Measurements from ENCODE around the gene TARDBP.
A peak's percentile ranks its signal among the peaks of the same experiment; 100 is the strongest.
"Not testable (repeated sequence)": the region's sequence is repeated elsewhere in the genome, so short reads cannot be mapped to it uniquely, and the experiment has no call there.

TARDBP gene

GRCh38 chr1:10996100-10996499 is 16.4 kb upstream of the TARDBP start:
- no peak for DNase-seq

GRCh38 chr1:11000526-11000925 is 11.9 kb upstream of the TARDBP start:
- no peak for DNase-seq

GRCh38 chr1:11013160-11013531 is 692 bp downstream of the TARDBP start:
- no peak for DNase-seq

- not testable (repeated sequence) for DNase-seq
Measured at GRCh38 chr1:11019358-11019757, 6.9 kb downstream of the TARDBP start.

- DNase-seq = no peak
Measured at GRCh38 chr1:11019971-11020370, 7.5 kb downstream of the TARDBP start.

- no peak for DNase-seq
Measured at GRCh38 chr1:11023201-11023600, 10.7 kb downstream of the TARDBP start.

- DNase-seq = no peak
Measured at GRCh38 chr1:11024154-11024873, 11.9 kb downstream of the TARDBP start.

- DNase-seq = no peak
Measured at GRCh38 chr1:11024874-11025203, 12.4 kb downstream of the TARDBP start.

- no peak for DNase-seq
Measured at GRCh38 chr1:11025618-11026017, 13.2 kb downstream of the TARDBP start.

- DNase-seq = no peak
Measured at GRCh38 chr1:11026052-11026451, 13.6 kb downstream of the TARDBP start.

- DNase-seq = no peak
Measured at GRCh38 chr1:11026903-11027302, 14.4 kb downstream of the TARDBP start.

- no peak for DNase-seq
Measured at GRCh38 chr1:11027316-11027715, 14.9 kb downstream of the TARDBP start.

- no peak for DNase-seq
Measured at GRCh38 chr1:11028018-11028417, 15.6 kb downstream of the TARDBP start.

GRCh38 chr1:11030865-11031264 is 18.4 kb downstream of the TARDBP start:
- no peak for DNase-seq

- no peak for DNase-seq
Measured at GRCh38 chr1:11031624-11032262, 19.3 kb downstream of the TARDBP start.

GRCh38 chr1:11037019-11037739 is 24.7 kb downstream of the TARDBP start:
- not testable (repeated sequence) for DNase-seq

GRCh38 chr1:11037740-11038182 is 25.3 kb downstream of the TARDBP start:
- DNase-seq = peak; percentile 72

- no peak for DNase-seq
Measured at GRCh38 chr1:11039351-11040104, 27.1 kb downstream of the TARDBP start.

- not testable (repeated sequence) for DNase-seq
Measured at GRCh38 chr1:11040105-11040429, 27.6 kb downstream of the TARDBP start.

- no peak for DNase-seq
Measured at GRCh38 chr1:11041048-11041447, 28.6 kb downstream of the TARDBP start.

- DNase-seq = no peak
Measured at GRCh38 chr1:11042065-11042464, 29.6 kb downstream of the TARDBP start.

- DNase-seq = no peak
Measured at GRCh38 chr1:11042995-11043874, 30.8 kb downstream of the TARDBP start.
